SU-DHL-6 (cell line): ENCODE measurements around the gene MAP2K7.

ENCODE experiments used
- H2AFZ ChIP-seq: fragments of 200-600 bp; sonication (generic); 2 replicates; pipeline ENCODE4 v1.6.1; 2014; ENCODE audit warnings: low read depth, mild to moderate bottlenecking, moderate library complexity, mixed read lengths, antibody characterized with exemption, low read length; ENCODE audit not compliant: severe bottlenecking
- H3F3A ChIP-seq: fragments of 200-600 bp; shearing (Covaris generic); 2 replicates; pipeline ENCODE4 v1.6.0; 2016; ENCODE audit warnings: antibody characterized with exemption, mild to moderate bottlenecking; ENCODE audit not compliant: insufficient read depth
- H3K27ac ChIP-seq: fragments of 200-600 bp; sonication (generic); 2 replicates; pipeline ENCODE4 v1.5.1; 2016; ENCODE audit warnings: low read depth, mild to moderate bottlenecking, low read length, moderate library complexity, mixed read lengths
- H3K27me3 ChIP-seq: fragments of 200-600 bp; sonication (generic), shearing (Covaris generic); 2 replicates; pipeline ENCODE4 v1.6.0; 2014; ENCODE audit warnings: mild to moderate bottlenecking, low read length
- H3K36me3 ChIP-seq: fragments of 200-600 bp; sonication (generic); 2 replicates; pipeline ENCODE4 v1.6.1; 2014; ENCODE audit warnings: mild to moderate bottlenecking, low read length, mixed read lengths
- H3K4me2 ChIP-seq: fragments of 300-600, 200-600 bp; shearing (Covaris generic), sonication (generic); 2 replicates; pipeline ENCODE4 v1.6.0; 2014; ENCODE audit warnings: low read length, low read depth, mild to moderate bottlenecking; ENCODE audit not compliant: poor library complexity, severe bottlenecking
- H3K4me3 ChIP-seq: fragments of 200-600 bp; sonication (generic); 2 replicates; pipeline ENCODE4 v1.5.1; 2014; ENCODE audit warnings: antibody characterized with exemption, low read length, mild to moderate bottlenecking, mixed read lengths; ENCODE audit not compliant: insufficient read depth, poor library complexity, severe bottlenecking
- H3K79me2 ChIP-seq: fragments of 200-600 bp; sonication (generic); 2 replicates; pipeline ENCODE4 v1.6.1; 2014; ENCODE audit warnings: mild to moderate bottlenecking, low read length, moderate library complexity; ENCODE audit not compliant: insufficient read depth
- H3K9ac ChIP-seq: fragments of 200-600 bp; sonication (generic); 2 replicates; pipeline ENCODE4 v1.7.0; 2014; ENCODE audit warnings: mild to moderate bottlenecking, low read length
- H3K9me2 ChIP-seq: fragments of 200-600 bp; sonication (generic); replicated peaks from 2 replicates; pipeline ENCODE4 v1.6.1; 2014; ENCODE audit warnings: low read length; ENCODE audit not compliant: insufficient read depth
- H3K9me3 ChIP-seq: fragments of 200-600 bp; sonication (generic); 2 replicates; pipeline ENCODE4 v1.6.1; 2014; ENCODE audit warnings: low read length, mixed read lengths; ENCODE audit not compliant: insufficient read depth
- H4K20me1 ChIP-seq: fragments of 200-600 bp; sonication (generic); 2 replicates; pipeline ENCODE4 v1.6.1; 2014; ENCODE audit warnings: low read depth, mild to moderate bottlenecking, antibody characterized with exemption, low read length, moderate library complexity, mixed read lengths
- CTCF ChIP-seq: fragments of 200-600 bp; sonication (generic); IDR thresholded peaks from one replicate; pipeline ENCODE4 v1.5.1; 2017; ENCODE audit warnings: antibody characterized with exemption, mild to moderate bottlenecking, low read length, moderate library complexity; ENCODE audit not compliant: insufficient read depth, poor library complexity, severe bottlenecking
- EZH2phosphoT487 ChIP-seq: fragments of 200-600 bp; sonication (generic), shearing (Covaris generic); conservative IDR thresholded peaks from 2 replicates; pipeline ENCODE4 v1.6.1; 2018; ENCODE audit warnings: mild to moderate bottlenecking, antibody characterized with exemption, low read length, moderate library complexity, mixed read lengths

MAP2K7 gene

GRCh38 chr19:7926021-7926726, 22.5 kb downstream of the MAP2K7 start, which contains the start of gene CTXN1:
TSS of gene CTXN1 (minus strand) at chr19:7926135. CDS start at chr19:7925538, 597 bp downstream.
- Histone ChIP-seq H3K27ac (no peak within 1 kb of the TSS), H3K9me2 (no peaks in the 10 kb centered on the region), H2AFZ (peak within 1 kb of the TSS; percentile 19), H3K4me2 (peak within 1 kb of the TSS; percentile 54), H3K9ac (peak within 1 kb of the TSS; percentile 24; the same call in 1 of the 2 replicates), H3K9me3 (no peaks in the 10 kb centered on the region), H3K27me3 (no peaks in the 10 kb centered on the region), H3K79me2 (no peaks in the 10 kb centered on the region), H4K20me1 (no peaks in the 10 kb centered on the region), H3K4me3 (peak within 1 kb of the TSS; percentile 38), H3K36me3 (no peaks in the 10 kb centered on the region), H3F3A (peaks cover 5% of the 10 kb centered on the region; the same call in 1 of the 2 replicates)
- TF ChIP-seq CTCF (no peak), EZH2phosphoT487 (no peak)

- no peaks in the 10 kb centered on the region for H4K20me1 ChIP-seq
- H3F3A ChIP-seq, result peaks cover 5% of the 10 kb centered on the region; the same call in 1 of the 2 replicates
- no peaks in the 10 kb centered on the region for H3K36me3 ChIP-seq
- H3K9me3 ChIP-seq, result no peaks in the 10 kb centered on the region
- no peaks in the 10 kb centered on the region for H3K27me3 ChIP-seq
- no peak overlapping the region for H2AFZ ChIP-seq
- H3K27ac ChIP-seq, result no peak overlapping the region
- TF ChIP-seq CTCF (no peak), EZH2phosphoT487 (no peak)
- no peak overlapping the region for H3K4me3 ChIP-seq
- H3K9ac ChIP-seq, result no peak overlapping the region
- no peaks in the 10 kb centered on the region for H3K9me2 ChIP-seq
- H3K4me2 ChIP-seq, result no peak overlapping the region
- no peaks in the 10 kb centered on the region for H3K79me2 ChIP-seq
These were observed 23.3 kb downstream of the MAP2K7 start for GRCh38 chr19:7926727-7927604.

- Histone ChIP-seq H3K27ac (no peak overlapping the region), H3K9ac (no peak overlapping the region)
These were observed 24.1 kb downstream of the MAP2K7 start for GRCh38 chr19:7927605-7928333.

More at GRCh38 chr19:7927605-7928333, 24.1 kb downstream of the MAP2K7 start:
- Histone ChIP-seq H3K9me2 (no peaks in the 10 kb centered on the region), H4K20me1 (no peaks in the 10 kb centered on the region), H3K27me3 (no peaks in the 10 kb centered on the region), H3K4me2 (no peak overlapping the region), H3K36me3 (no peaks in the 10 kb centered on the region), H2AFZ (no peak overlapping the region), H3K9me3 (no peaks in the 10 kb centered on the region), H3F3A (peaks cover 5% of the 10 kb centered on the region; the same call in 1 of the 2 replicates), H3K79me2 (no peaks in the 10 kb centered on the region), H3K4me3 (no peak overlapping the region)
- no peak for TF ChIP-seq CTCF
- TF ChIP-seq EZH2phosphoT487, result no peak
